Natural killer cell (primary cell): ENCODE data around the gene ADH1C. TPM values are rescaled to one million over a fixed set of nuclear protein-coding genes. Genes with fewer than 3 reads are reported as not detected.

Experiments used
- ATAC-seq, 3 donors: fragments of 150-1000 bp in 2 of 3; fragments of 200-7000 bp in 1 of 3; cut with Tn5 transposase; 1 replicate in 1 of 3; 2 replicates in 2 of 3; pipeline ENCODE4 v1.10.0; 2021; ENCODE audit warnings: mild to moderate bottlenecking in 2 of 3, moderate library complexity in 2 of 3
- DNase-seq, 2 donors: peaks; one replicate each; pipeline versions ENCODE4 v3.0.0 to v3.0.0-alpha.2; 2013 to 2021; ENCODE audit warnings: mixed read lengths in 1 of 2
- H3K27ac ChIP-seq: one replicate; pipeline ENCODE4 v1.5.1; 2013; ENCODE audit warnings: mild to moderate bottlenecking, low read length
- H3K27me3 ChIP-seq: one replicate; pipeline ENCODE4 v1.6.1; 2013; ENCODE audit warnings: low read length; ENCODE audit not compliant: control insufficient read depth, insufficient read depth
- H3K36me3 ChIP-seq: one replicate; pipeline ENCODE4 v1.6.1; 2013; ENCODE audit warnings: low read length; ENCODE audit not compliant: control insufficient read depth, insufficient read depth
- H3K4me1 ChIP-seq: one replicate; pipeline ENCODE4 v1.6.1; 2013; ENCODE audit warnings: low read length; ENCODE audit not compliant: control insufficient read depth, insufficient read depth
- H3K4me3 ChIP-seq: one replicate; pipeline ENCODE4 v1.5.1; 2013; ENCODE audit warnings: low read length
- H3K9me3 ChIP-seq: one replicate; pipeline ENCODE4 v1.6.1; 2013; ENCODE audit warnings: low read length; ENCODE audit not compliant: control insufficient read depth, insufficient read depth
- H3K27ac Mint-ChIP-seq, 2 donors: one replicate each; pipeline ENCODE4 v1.8.0; 2022; ENCODE audit warnings: mild to moderate bottlenecking in 2 of 2, mixed read lengths in 2 of 2, moderate library complexity in 1 of 2
- H3K27me3 Mint-ChIP-seq, 2 donors: one replicate each; pipeline ENCODE4 v1.8.0; 2022; ENCODE audit warnings: low read depth in 2 of 2, mixed read lengths in 2 of 2
- H3K36me3 Mint-ChIP-seq: one replicate; pipeline ENCODE4 v1.8.0; 2022; ENCODE audit warnings: mixed read lengths
- H3K4me1 Mint-ChIP-seq, 2 donors: one replicate each; pipeline ENCODE4 v1.8.0; 2022; ENCODE audit warnings: mixed read lengths in 2 of 2
- H3K4me3 Mint-ChIP-seq: one replicate; pipeline ENCODE4 v1.8.0; 2022; ENCODE audit warnings: mild to moderate bottlenecking, moderate library complexity, mixed read lengths
- H3K9me3 Mint-ChIP-seq, 2 donors: one replicate each; pipeline ENCODE4 v1.8.0; 2022; ENCODE audit warnings: mixed read lengths in 2 of 2
- CTCF ChIP-seq: fragments of 200-600 bp; IDR thresholded peaks from one replicate; pipeline ENCODE4 v1.8.0; 2022; ENCODE audit warnings: antibody characterized with exemption
- WGBS: methylation state at CpG from one replicate; pipeline ENCODE4 v1.1.7; 2013; ENCODE audit warnings: missing lambda C conversion rate; ENCODE audit not compliant: insufficient coverage; 5-methylcytosine and 5-hydroxymethylcytosine counted together
- intact Hi-C: fragments of 100-400 bp; cut with micrococcal nuclease; formaldehyde crosslinking; loops from one replicate; pipeline ENCODE4 v1.14.2; 2022
- total RNA-seq, 4 donors: library from RNA; stranded (reverse); fragments of 120-200 nt in 1 of 4; gene quantifications; one replicate each; pipeline versions ENCODE4 v1.2.3 to v1.2.4, GENCODE V29; 2013 to 2022

ADH1C gene
- total RNA-seq, 3 donors from 2014 or later (not counting 1 experiment from before 2014, with no cell fraction given), result not detected

GRCh38 chr4:99329876-99330275 is 22.7 kb downstream of the ADH1C start:
- Mint-ChIP-seq H3K4me1 (no peaks in the 10 kb centered on the region), H3K9me3 (peaks cover 0 to 2% of the 10 kb centered on the region in 2 donors), H3K27ac (no peak overlapping the region), H3K36me3 (no peaks in the 10 kb centered on the region), H3K4me3 (no peak overlapping the region), H3K27me3 (no peaks in the 10 kb centered on the region)
- TF ChIP-seq CTCF, result no peak
- no peak for DNase-seq
- Histone ChIP-seq H3K36me3 (no peaks in the 10 kb centered on the region), H3K4me1 (peaks cover 2% of the 10 kb centered on the region), H3K4me3 (no peak overlapping the region), H3K9me3 (no peaks in the 10 kb centered on the region), H3K27ac (no peak overlapping the region), H3K27me3 (no peaks in the 10 kb centered on the region)
- 86% methylated on average over 1 of the region's 2 CpGs for WGBS
- intact Hi-C loops, result no loop called here
- ATAC-seq, result no peak

- DNase-seq (no peak), ATAC-seq (no peak)
- Histone ChIP-seq H3K27ac (no peak overlapping the region), H3K4me1 (no peaks in the 10 kb centered on the region), H3K9me3 (no peaks in the 10 kb centered on the region), H3K27me3 (no peaks in the 10 kb centered on the region), H3K36me3 (no peaks in the 10 kb centered on the region), H3K4me3 (no peak overlapping the region)
- WGBS, result 80% methylated on average over 3 of the region's 3 CpGs
- Mint-ChIP-seq H3K27me3 (no peaks in the 10 kb centered on the region), H3K9me3 (peaks cover 0 to 2% of the 10 kb centered on the region in 2 donors), H3K4me3 (no peak overlapping the region), H3K27ac (no peak overlapping the region), H3K36me3 (no peaks in the 10 kb centered on the region), H3K4me1 (no peaks in the 10 kb centered on the region)
- no peak for TF ChIP-seq CTCF
- intact Hi-C loops, result no loop called here
Measured at GRCh38 chr4:99324979-99325378, 27.6 kb downstream of the ADH1C start.

- H3K27me3 Mint-ChIP-seq, result peaks cover 0 to under 1% of the 10 kb centered on the region in 2 donors
- no peak for DNase-seq
- no peak overlapping the region for H3K4me3 Mint-ChIP-seq
- Histone ChIP-seq H3K27me3 (no peaks in the 10 kb centered on the region), H3K36me3 (no peaks in the 10 kb centered on the region), H3K9me3 (no peaks in the 10 kb centered on the region), H3K27ac (no peak overlapping the region), H3K4me3 (no peak overlapping the region), H3K4me1 (no peaks in the 10 kb centered on the region)
- H3K9me3 Mint-ChIP-seq, result peaks cover 0 to 2% of the 10 kb centered on the region in 2 donors
- TF ChIP-seq CTCF, result no peak
- no peak overlapping the region for H3K27ac Mint-ChIP-seq
- ATAC-seq, result no peak
- no peaks in the 10 kb centered on the region for H3K36me3 Mint-ChIP-seq
- H3K4me1 Mint-ChIP-seq, result no peaks in the 10 kb centered on the region
- 67% methylated on average over 1 of the region's 1 CpG for WGBS
- intact Hi-C loops, result no loop called here
Measured at GRCh38 chr4:99324361-99324760, 28.2 kb downstream of the ADH1C start.

GRCh38 chr4:99323756-99324155 is 28.8 kb downstream of the ADH1C start:
- Mint-ChIP-seq H3K27me3 (peaks cover 0 to 4% of the 10 kb centered on the region in 2 donors), H3K4me1 (no peaks in the 10 kb centered on the region), H3K4me3 (no peak overlapping the region), H3K9me3 (peaks cover 0 to 2% of the 10 kb centered on the region in 2 donors), H3K27ac (no peak overlapping the region), H3K36me3 (no peaks in the 10 kb centered on the region)
- Histone ChIP-seq H3K9me3 (no peaks in the 10 kb centered on the region), H3K4me1 (no peaks in the 10 kb centered on the region), H3K27ac (no peak overlapping the region), H3K4me3 (no peak overlapping the region), H3K27me3 (no peaks in the 10 kb centered on the region), H3K36me3 (no peaks in the 10 kb centered on the region)
- WGBS, result 100% methylated on average over 1 of the region's 1 CpG
- intact Hi-C loops, result no loop called here
- DNase-seq (no peak), ATAC-seq (no peak)
- TF ChIP-seq CTCF, result no peak
